ENCODE results near the gene PKD2.

Gene PKD2

DNA sequence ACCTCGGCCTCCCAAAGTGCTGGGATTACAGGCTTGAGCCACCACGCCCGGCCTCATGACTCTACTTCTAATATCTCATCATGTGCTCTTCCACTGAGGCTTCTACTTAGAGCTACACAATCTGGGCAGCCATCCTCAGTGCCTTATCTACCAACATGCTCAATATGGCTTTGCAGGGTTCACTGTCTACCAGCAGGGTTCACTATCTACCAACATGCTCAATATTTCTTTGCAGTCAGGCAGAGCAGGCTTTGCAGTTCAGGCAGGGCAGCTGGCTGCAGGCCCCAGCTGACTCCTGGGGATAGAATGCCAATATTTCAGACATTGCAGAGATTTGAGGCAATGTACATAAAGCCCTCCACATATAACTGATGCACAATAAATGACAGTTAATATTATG is 47.5 kb downstream of the PKD2 start:
- TF ChIP-seq, protein P1, sequence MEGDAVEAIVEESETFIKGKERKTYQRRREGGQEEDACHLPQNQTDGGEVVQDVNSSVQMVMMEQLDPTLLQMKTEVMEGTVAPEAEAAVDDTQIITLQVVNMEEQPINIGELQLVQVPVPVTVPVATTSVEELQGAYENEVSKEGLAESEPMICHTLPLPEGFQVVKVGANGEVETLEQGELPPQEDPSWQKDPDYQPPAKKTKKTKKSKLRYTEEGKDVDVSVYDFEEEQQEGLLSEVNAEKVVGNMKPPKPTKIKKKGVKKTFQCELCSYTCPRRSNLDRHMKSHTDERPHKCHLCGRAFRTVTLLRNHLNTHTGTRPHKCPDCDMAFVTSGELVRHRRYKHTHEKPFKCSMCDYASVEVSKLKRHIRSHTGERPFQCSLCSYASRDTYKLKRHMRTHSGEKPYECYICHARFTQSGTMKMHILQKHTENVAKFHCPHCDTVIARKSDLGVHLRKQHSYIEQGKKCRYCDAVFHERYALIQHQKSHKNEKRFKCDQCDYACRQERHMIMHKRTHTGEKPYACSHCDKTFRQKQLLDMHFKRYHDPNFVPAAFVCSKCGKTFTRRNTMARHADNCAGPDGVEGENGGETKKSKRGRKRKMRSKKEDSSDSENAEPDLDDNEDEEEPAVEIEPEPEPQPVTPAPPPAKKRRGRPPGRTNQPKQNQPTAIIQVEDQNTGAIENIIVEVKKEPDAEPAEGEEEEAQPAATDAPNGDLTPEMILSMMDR (IDR thresholded peaks at IDR 0.05; ENCODE audit: low read depth, low read length): peak; percentile 65
- DNase-seq (ENCODE audit: extremely low read depth, low read depth): peak; percentile 28

DNA sequence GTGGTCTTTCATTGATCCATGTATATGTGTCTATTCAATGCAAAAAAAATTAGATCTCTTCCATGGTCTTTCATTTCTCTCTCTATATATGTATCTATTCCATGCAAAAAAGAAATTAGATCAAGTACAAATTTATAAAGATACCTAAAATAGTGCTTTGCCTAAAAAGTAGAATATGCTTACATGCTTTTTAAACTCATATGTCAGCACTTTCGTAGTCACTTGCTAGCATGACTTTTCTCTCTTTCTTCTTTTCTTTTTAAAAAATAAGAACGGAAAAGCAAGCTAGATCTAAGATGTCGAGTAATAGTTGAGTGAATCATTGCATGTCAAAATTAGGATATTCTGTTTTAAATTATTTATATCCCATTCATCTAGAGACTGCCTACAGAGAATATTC is 50.9 kb downstream of the PKD2 start:
- TF ChIP-seq, protein P1 (IDR thresholded peaks at IDR 0.05; ENCODE audit: low read depth, low read length): no peak
- no peak for DNase-seq (ENCODE audit: extremely low read depth, low read depth)

DNA sequence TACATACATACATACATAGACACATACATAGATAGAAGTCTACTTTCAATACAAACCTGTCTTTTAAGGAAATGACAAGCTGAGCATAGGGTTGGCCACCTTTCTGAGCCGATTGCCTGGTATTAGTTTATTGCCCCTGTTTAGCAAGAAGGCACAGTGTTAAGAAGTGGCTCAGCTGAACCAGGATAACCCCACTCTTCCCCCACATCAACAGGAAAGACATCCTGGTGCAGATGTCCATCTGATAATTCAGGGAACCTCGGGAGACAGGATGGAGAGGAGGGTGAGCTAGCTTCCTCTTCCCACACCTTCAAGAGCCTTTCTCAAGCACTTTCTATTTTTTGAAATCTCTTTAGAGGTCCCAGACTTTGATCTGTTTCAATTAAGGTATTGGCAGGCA is 52.3 kb downstream of the PKD2 start:
- no peak for DNase-seq (ENCODE audit: extremely low read depth, low read depth)
- TF ChIP-seq, protein P1 (IDR thresholded peaks at IDR 0.05; ENCODE audit: low read depth, low read length): no peak

DNA sequence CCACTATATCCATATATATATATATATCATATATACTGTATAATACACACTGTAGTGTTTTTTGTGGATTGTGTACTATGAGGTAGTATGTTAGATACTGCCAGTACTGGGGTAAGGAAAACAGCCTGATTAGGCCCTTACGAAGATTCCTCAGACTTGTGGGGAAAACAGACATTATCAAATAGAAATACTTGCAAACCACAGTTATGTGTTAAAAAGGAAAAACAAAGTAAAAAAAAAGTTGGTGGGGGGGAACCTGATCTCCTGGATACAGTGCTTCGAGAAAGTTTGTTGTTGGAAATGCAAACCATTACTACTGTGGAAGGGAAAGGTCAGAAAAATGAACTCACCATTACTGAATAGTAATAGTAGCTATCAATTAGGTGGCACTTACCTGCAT is 53.0 kb downstream of the PKD2 start:
- DNase-seq (ENCODE audit: extremely low read depth, low read depth): no peak
- TF ChIP-seq, protein P1 (IDR thresholded peaks at IDR 0.05; ENCODE audit: low read depth, low read length): no peak

DNA sequence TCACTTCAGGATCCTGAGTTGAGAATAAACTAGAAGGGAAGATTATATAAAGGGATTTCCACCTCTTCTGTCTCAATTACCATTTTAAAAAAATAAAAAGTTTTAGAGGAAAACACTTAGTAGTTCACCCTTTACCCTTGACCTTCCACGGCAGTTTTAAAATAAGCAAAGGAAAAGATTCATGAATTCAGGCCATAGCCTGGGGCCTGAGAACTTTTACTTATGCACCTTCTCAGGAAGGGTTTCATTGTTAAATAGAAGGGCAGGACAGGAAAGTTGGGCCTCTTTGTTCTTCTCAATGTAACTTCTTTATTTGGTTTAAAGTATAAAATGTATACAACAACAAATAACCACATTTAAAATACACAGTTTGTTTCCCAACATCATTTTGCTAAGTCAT is 54.9 kb downstream of the PKD2 start:
- TF ChIP-seq, protein P1 (IDR thresholded peaks at IDR 0.05; ENCODE audit: low read depth, low read length): no peak
- no peak for DNase-seq (ENCODE audit: extremely low read depth, low read depth)

DNA sequence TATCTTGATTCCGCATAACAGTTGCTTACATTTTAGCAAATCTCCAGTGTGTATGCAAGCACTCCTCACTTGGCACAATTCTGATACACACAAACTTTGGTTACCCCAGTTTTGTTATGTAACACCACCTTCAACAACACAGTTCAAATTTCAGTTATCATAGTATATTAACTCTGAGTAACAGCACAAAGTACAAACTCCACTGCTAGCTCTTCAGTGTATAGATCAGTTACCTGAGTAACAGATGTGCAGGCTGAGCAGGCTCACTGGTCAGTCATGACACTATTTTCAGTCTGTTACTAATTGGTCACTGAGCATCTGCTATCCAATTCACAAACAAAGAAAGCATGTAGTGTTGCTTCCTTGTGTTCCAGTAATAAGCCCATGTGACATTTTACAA is 55.4 kb downstream of the PKD2 start:
- TF ChIP-seq, protein P1 (IDR thresholded peaks at IDR 0.05; ENCODE audit: low read depth, low read length): no peak
- no peak for DNase-seq (ENCODE audit: extremely low read depth, low read depth)

DNA sequence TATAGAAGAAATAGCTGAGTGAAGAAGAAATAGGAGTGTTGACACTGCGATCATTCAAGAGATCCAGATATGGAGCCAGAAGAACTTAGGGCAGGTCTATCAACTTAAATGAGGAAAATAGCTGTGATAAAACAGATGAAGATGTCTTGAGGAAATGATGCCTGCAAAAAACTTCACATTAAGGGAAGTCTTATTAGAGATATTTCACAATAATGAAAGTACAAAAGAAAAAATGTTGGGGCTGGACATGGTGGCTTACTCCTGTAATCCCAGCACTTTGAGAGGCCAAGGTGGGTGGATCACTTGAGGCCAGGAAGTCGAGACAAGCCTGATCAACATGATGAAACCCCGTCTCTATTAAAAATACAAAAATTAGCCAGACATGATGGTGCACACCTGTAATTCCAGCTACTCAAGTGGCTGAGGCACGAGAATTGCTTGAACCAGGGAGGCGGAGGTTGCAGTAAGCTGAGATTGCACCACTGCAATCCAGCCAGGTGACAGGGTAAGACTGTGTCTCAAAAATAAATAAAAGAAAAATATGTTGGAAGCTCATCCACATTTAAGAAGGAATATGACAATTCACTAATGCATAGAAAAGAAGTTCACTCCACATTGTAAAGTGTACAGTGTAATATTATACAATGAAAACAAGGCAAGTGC is 56.3 kb downstream of the PKD2 start:
- TF ChIP-seq, protein P1 (IDR thresholded peaks at IDR 0.05; ENCODE audit: low read depth, low read length): no peak
- no peak for DNase-seq (ENCODE audit: extremely low read depth, low read depth)

All from AG09319 (cell line).